Measurements from ENCODE around the gene BNC2. TPM values are rescaled to one million over a fixed set of nuclear protein-coding genes. Genes with fewer than 3 reads are reported as not detected.

Gene BNC2
- polyA plus RNA-seq, 1 donor = 8.9 TPM

- 89% methylated on average over 3 of the region's 3 CpGs for WGBS (ENCODE audit: insufficient coverage, low lambda C conversion rate)
- H3K9me3 ChIP-seq (ENCODE audit: control insufficient read depth, low read depth, low read length) = no peaks in the 10 kb centered on the region
- H3K27ac ChIP-seq (ENCODE audit: low read length) = peak overlapping the region; percentile 75
- H3K4me3 ChIP-seq (ENCODE audit: low read length) = no peak overlapping the region
- no peaks in the 10 kb centered on the region for H3K27me3 ChIP-seq (ENCODE audit: control insufficient read depth, insufficient read depth, low read length)
- H3K36me3 ChIP-seq (ENCODE audit: control insufficient read depth, insufficient read depth, low read length) = no peaks in the 10 kb centered on the region
- peaks cover 32% of the 10 kb centered on the region for H3K4me1 ChIP-seq (ENCODE audit: control insufficient read depth, insufficient read depth, low read length)
- no peak for DNase-seq
Measured at GRCh38 chr9:16832101-16832500, 38.4 kb downstream of the BNC2 start.

- H3K36me3 ChIP-seq (ENCODE audit: control insufficient read depth, insufficient read depth, low read length) = no peaks in the 10 kb centered on the region
- H3K4me1 ChIP-seq (ENCODE audit: control insufficient read depth, insufficient read depth, low read length) = peaks cover 36% of the 10 kb centered on the region
- H3K27me3 ChIP-seq (ENCODE audit: control insufficient read depth, insufficient read depth, low read length) = no peaks in the 10 kb centered on the region
- DNase-seq = no peak
- H3K9me3 ChIP-seq (ENCODE audit: control insufficient read depth, low read depth, low read length) = no peaks in the 10 kb centered on the region
- H3K27ac ChIP-seq (ENCODE audit: low read length) = no peak overlapping the region
- no peak overlapping the region for H3K4me3 ChIP-seq (ENCODE audit: low read length)
- WGBS (ENCODE audit: insufficient coverage, low lambda C conversion rate) = no CpG with 5 or more reads among the region's 4 CpGs
Measured at GRCh38 chr9:16830806-16831205, 39.7 kb downstream of the BNC2 start.

DNA sequence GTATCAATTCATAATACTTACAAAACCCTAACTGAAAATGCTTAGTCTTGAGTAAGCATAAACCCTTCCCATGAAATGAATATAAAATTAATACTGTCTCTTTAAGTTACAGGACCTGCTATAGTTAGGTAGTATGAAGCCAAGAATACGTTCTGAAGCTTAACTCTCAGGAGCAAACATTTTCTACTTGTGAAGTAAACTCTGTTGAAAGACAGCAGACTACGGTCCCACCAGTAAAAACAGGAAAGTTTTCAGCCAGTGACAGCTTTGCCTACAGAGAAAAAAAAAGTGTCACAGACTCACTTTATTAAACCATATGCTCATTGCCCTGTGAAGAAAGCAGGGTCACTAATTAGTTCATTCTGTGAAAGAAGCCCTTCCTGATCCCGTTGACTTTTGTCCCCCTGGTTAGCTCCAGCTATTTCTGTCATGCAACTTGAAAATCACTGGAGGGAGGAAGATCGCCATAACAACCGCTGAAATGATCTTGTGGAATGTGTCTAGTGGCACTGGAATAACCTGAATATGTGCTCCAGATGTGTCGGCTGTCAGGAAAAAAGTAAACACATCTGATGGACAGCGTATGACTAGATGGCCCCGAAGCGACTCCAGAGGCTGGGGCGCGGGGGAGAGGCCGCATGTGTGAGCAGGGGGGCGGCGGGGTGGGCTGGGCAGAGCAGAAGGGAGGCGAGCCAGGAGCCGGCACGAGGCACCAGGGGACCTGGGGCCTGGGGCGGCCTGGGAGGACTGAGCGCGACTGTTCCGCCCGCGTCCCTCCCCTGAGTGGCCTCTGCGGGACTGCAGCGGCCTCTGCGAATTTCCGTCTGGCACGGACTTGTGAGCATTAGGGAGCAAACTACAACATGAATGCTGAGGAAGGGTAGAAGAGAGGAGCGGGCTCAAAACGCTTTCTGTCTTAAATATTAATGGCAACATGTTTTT is 41.9 kb downstream of the BNC2 start:
- H3K27me3 ChIP-seq (ENCODE audit: control insufficient read depth, insufficient read depth, low read length) = no peaks in the 10 kb centered on the region
- peak; percentile 59 to 88 for DNase-seq
- H3K9me3 ChIP-seq (ENCODE audit: control insufficient read depth, low read depth, low read length) = no peaks in the 10 kb centered on the region
- peak overlapping the region; percentile 75 for H3K27ac ChIP-seq (ENCODE audit: low read length)
- peak overlapping the region; percentile 30 for H3K4me3 ChIP-seq (ENCODE audit: low read length)
- H3K36me3 ChIP-seq (ENCODE audit: control insufficient read depth, insufficient read depth, low read length) = no peaks in the 10 kb centered on the region
- peaks cover 44% of the 10 kb centered on the region for H3K4me1 ChIP-seq (ENCODE audit: control insufficient read depth, insufficient read depth, low read length)
- WGBS (ENCODE audit: insufficient coverage, low lambda C conversion rate) = no CpG with 5 or more reads among the region's 30 CpGs

DNA sequence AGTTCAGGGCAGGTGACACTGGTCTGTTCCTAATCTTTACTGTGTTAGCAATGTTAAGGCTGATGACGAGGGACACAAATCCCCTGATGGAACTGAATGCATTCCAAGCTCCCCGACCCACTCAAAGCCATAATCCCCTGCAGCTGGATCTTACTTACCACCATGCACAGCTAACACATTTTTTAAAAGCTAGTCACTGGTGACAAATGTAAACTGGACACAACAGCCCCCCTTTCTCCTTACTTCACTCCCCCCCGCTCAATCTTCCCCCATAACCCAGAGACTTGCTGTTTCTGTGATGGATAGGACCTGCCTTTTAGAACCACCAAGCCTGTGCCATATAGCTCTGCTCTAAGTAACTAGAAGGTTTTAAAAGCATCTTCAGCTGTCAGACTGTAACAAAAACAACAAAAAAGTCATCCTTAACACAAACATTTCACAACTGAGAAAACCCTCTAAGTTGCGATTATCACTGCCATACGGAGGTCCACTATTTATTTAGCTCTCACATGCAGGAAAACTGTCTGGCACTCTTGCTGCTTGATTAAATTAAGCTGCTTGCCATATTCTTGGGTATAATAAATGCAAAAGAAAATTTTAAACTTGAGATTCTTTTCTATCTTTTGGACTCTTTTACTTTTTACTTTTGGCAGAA is 44.4 kb downstream of the BNC2 start:
- Histone ChIP-seq H3K36me3 (ENCODE audit: control insufficient read depth, insufficient read depth, low read length) (no peaks in the 10 kb centered on the region), H3K4me1 (ENCODE audit: control insufficient read depth, insufficient read depth, low read length) (peaks cover 34% of the 10 kb centered on the region), H3K27me3 (ENCODE audit: control insufficient read depth, insufficient read depth, low read length) (no peaks in the 10 kb centered on the region), H3K27ac (ENCODE audit: low read length) (no peak overlapping the region), H3K9me3 (ENCODE audit: control insufficient read depth, low read depth, low read length) (no peaks in the 10 kb centered on the region), H3K4me3 (ENCODE audit: low read length) (no peak overlapping the region)
- no CpG with 5 or more reads among the region's 5 CpGs for WGBS (ENCODE audit: insufficient coverage, low lambda C conversion rate)
- no peak for DNase-seq

- Histone ChIP-seq H3K36me3 (ENCODE audit: control insufficient read depth, insufficient read depth, low read length) (no peaks in the 10 kb centered on the region), H3K27me3 (ENCODE audit: control insufficient read depth, insufficient read depth, low read length) (no peaks in the 10 kb centered on the region), H3K27ac (ENCODE audit: low read length) (no peak overlapping the region), H3K4me3 (ENCODE audit: low read length) (no peak overlapping the region), H3K9me3 (ENCODE audit: control insufficient read depth, low read depth, low read length) (no peaks in the 10 kb centered on the region), H3K4me1 (ENCODE audit: control insufficient read depth, insufficient read depth, low read length) (peaks cover 32% of the 10 kb centered on the region)
- DNase-seq = no peak
Measured at GRCh38 chr9:16825331-16825725, 45.1 kb downstream of the BNC2 start.

GRCh38 chr9:16824545-16825330 is 45.7 kb downstream of the BNC2 start:
- DNase-seq = peak; percentile 31 to 52
- Histone ChIP-seq H3K27ac (ENCODE audit: low read length) (peak overlapping the region; percentile 24), H3K36me3 (ENCODE audit: control insufficient read depth, insufficient read depth, low read length) (no peaks in the 10 kb centered on the region), H3K27me3 (ENCODE audit: control insufficient read depth, insufficient read depth, low read length) (no peaks in the 10 kb centered on the region), H3K9me3 (ENCODE audit: control insufficient read depth, low read depth, low read length) (no peaks in the 10 kb centered on the region), H3K4me1 (ENCODE audit: control insufficient read depth, insufficient read depth, low read length) (peaks cover 32% of the 10 kb centered on the region), H3K4me3 (ENCODE audit: low read length) (no peak overlapping the region)
- WGBS (ENCODE audit: insufficient coverage, low lambda C conversion rate) = 76% methylated on average over 4 of the region's 8 CpGs

DNA sequence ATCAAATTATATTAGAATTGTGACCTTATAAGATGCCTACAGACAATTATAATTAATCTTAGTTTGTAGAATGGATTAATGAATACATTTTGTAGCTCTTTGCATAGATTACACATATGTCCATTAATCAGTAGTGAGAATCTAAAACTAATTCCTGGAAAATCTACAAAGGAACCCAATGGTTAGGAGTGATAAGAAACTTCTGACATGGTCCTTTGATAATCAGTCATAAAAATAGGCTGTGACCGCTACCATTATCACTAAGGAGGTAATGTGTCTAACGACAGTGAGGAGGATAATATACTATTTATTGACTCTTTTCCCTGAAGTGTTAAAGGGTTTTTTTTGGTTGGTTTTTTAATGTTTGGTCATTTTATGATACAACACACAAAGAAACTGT is 46.6 kb downstream of the BNC2 start:
- no peaks in the 10 kb centered on the region for H3K36me3 ChIP-seq (ENCODE audit: control insufficient read depth, insufficient read depth, low read length)
- DNase-seq = peak in 1 of 2 donors; percentile 11
- no CpG with 5 or more reads among the region's 2 CpGs for WGBS (ENCODE audit: insufficient coverage, low lambda C conversion rate)
- peaks cover 26% of the 10 kb centered on the region for H3K4me1 ChIP-seq (ENCODE audit: control insufficient read depth, insufficient read depth, low read length)
- no peaks in the 10 kb centered on the region for H3K9me3 ChIP-seq (ENCODE audit: control insufficient read depth, low read depth, low read length)
- peak overlapping the region; percentile 24 for H3K27ac ChIP-seq (ENCODE audit: low read length)
- no peaks in the 10 kb centered on the region for H3K27me3 ChIP-seq (ENCODE audit: control insufficient read depth, insufficient read depth, low read length)
- H3K4me3 ChIP-seq (ENCODE audit: low read length) = no peak overlapping the region

GRCh38 chr9:16821344-16821743 is 49.1 kb downstream of the BNC2 start:
- no peak for DNase-seq
- H3K27ac ChIP-seq (ENCODE audit: low read length) = no peak overlapping the region
- WGBS (ENCODE audit: insufficient coverage, low lambda C conversion rate) = no CpG with 5 or more reads among the region's 1 CpG
- H3K36me3 ChIP-seq (ENCODE audit: control insufficient read depth, insufficient read depth, low read length) = no peaks in the 10 kb centered on the region
- H3K27me3 ChIP-seq (ENCODE audit: control insufficient read depth, insufficient read depth, low read length) = no peaks in the 10 kb centered on the region
- H3K4me1 ChIP-seq (ENCODE audit: control insufficient read depth, insufficient read depth, low read length) = peaks cover 16% of the 10 kb centered on the region
- H3K4me3 ChIP-seq (ENCODE audit: low read length) = no peak overlapping the region
- no peaks in the 10 kb centered on the region for H3K9me3 ChIP-seq (ENCODE audit: control insufficient read depth, low read depth, low read length)

- Histone ChIP-seq H3K4me1 (ENCODE audit: control insufficient read depth, insufficient read depth, low read length) (no peaks in the 10 kb centered on the region), H3K4me3 (ENCODE audit: low read length) (no peak overlapping the region), H3K36me3 (ENCODE audit: control insufficient read depth, insufficient read depth, low read length) (no peaks in the 10 kb centered on the region), H3K27ac (ENCODE audit: low read length) (no peak overlapping the region), H3K27me3 (ENCODE audit: control insufficient read depth, insufficient read depth, low read length) (no peaks in the 10 kb centered on the region), H3K9me3 (ENCODE audit: control insufficient read depth, low read depth, low read length) (no peaks in the 10 kb centered on the region)
- WGBS (ENCODE audit: insufficient coverage, low lambda C conversion rate) = 100% methylated on average over 1 of the region's 2 CpGs
- DNase-seq = no peak
Measured at GRCh38 chr9:16817514-16817913, 53.0 kb downstream of the BNC2 start.

GRCh38 chr9:16817002-16817401 is 53.5 kb downstream of the BNC2 start:
- no peaks in the 10 kb centered on the region for H3K36me3 ChIP-seq (ENCODE audit: control insufficient read depth, insufficient read depth, low read length)
- H3K27me3 ChIP-seq (ENCODE audit: control insufficient read depth, insufficient read depth, low read length) = no peaks in the 10 kb centered on the region
- H3K4me1 ChIP-seq (ENCODE audit: control insufficient read depth, insufficient read depth, low read length) = no peaks in the 10 kb centered on the region
- no CpG with 5 or more reads among the region's 2 CpGs for WGBS (ENCODE audit: insufficient coverage, low lambda C conversion rate)
- H3K27ac ChIP-seq (ENCODE audit: low read length) = no peak overlapping the region
- no peaks in the 10 kb centered on the region for H3K9me3 ChIP-seq (ENCODE audit: control insufficient read depth, low read depth, low read length)
- DNase-seq = no peak
- H3K4me3 ChIP-seq (ENCODE audit: low read length) = no peak overlapping the region
